ENCODE results near the gene SBF1. TPM values are rescaled to one million over a fixed set of nuclear protein-coding genes. Genes with fewer than 3 reads are reported as not detected.

The SBF1 gene
- total and polyA plus RNA-seq, 5 donors = 39.2 to 54.8 (median 53.4) TPM

DNA sequence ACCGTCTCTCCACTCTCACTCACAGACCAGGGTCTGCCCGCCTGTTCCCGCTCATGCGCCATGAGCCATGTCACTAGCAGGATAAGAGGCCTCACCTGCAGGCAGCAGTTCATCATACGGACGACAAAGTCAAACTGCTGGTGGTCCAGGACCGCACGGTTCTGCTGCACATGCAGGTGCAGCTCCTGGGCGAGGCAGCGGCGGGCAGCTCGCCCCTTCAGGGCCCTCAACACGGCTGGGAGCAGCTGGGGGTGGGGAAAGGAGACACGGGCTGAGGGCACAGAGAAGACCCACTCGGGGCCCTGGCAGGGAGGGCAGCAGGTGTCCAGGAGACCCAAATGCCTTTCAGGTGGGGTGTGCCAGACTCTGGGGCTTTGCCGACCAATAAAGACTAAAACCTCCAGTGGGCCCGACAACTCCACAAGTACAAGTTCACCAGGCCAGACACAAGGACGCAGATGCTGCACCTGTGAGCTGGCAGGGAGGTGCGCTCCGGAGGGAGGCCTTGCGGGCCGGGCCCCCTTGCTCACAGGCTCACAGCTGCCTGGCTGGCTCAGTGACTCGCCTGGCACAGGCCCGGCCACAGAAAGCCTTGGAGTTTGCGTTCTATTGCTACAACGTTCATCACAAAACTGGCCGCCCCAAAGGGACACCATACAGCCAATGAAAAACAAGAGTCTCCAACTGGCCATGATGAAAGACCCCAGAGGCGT is 11.5 kb downstream of the SBF1 start:
- Histone ChIP-seq H3K4me3 (ENCODE audit: low read length) (no peak overlapping the region), H3K27me3 (ENCODE audit: control insufficient read depth, insufficient read depth) (no peaks in the 10 kb centered on the region), H3K27ac (ENCODE audit: low read length) (no peak overlapping the region), H3K9me3 (ENCODE audit: control insufficient read depth, low read length) (no peaks in the 10 kb centered on the region), H3K4me1 (ENCODE audit: control insufficient read depth, insufficient read depth, low read length) (no peaks in the 10 kb centered on the region)
- ATAC-seq = no peak
- 93% methylated on average over 28 of the region's 28 CpGs for WGBS
- no peak for DNase-seq
- intact Hi-C loops (cut with DNase I) = no loop called here

DNA sequence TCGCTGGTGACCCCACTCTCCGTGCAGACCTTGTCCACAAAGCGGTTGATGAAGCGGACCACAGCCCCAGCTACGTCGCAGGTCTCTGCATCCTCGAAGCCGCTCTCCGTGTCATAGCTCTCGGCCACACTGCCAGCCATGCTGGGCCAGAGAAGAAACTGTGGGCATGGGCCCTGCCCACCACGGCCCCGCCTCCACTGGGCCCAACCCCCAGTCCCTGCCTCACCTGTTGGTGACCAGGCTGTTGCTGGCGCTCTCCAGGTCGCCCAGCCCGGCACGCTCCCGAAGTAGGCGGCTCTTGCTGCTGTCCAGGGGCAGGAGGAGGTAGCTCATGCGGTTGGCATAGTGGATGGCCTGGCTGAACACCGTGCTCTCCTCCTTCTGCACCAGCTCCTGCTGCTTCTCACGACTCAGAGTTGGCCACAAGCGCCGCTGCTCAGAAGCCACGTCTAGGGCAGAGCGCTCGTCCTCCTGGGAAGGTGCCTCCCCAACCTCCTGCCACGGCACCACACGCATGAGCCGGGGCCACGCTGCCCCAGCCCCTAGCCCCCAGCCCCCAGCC is 12.8 kb downstream of the SBF1 start:
- no peak overlapping the region for H3K27ac ChIP-seq (ENCODE audit: low read length)
- no peaks in the 10 kb centered on the region for H3K4me1 ChIP-seq (ENCODE audit: control insufficient read depth, insufficient read depth, low read length)
- no peak for DNase-seq
- no peaks in the 10 kb centered on the region for H3K27me3 ChIP-seq (ENCODE audit: control insufficient read depth, insufficient read depth)
- H3K9me3 ChIP-seq (ENCODE audit: control insufficient read depth, low read length) = no peaks in the 10 kb centered on the region
- intact Hi-C loops (cut with DNase I) = no loop called here
- 96% methylated on average over 30 of the region's 30 CpGs for WGBS
- no peak overlapping the region for H3K4me3 ChIP-seq (ENCODE audit: low read length)
- ATAC-seq = no peak

DNA sequence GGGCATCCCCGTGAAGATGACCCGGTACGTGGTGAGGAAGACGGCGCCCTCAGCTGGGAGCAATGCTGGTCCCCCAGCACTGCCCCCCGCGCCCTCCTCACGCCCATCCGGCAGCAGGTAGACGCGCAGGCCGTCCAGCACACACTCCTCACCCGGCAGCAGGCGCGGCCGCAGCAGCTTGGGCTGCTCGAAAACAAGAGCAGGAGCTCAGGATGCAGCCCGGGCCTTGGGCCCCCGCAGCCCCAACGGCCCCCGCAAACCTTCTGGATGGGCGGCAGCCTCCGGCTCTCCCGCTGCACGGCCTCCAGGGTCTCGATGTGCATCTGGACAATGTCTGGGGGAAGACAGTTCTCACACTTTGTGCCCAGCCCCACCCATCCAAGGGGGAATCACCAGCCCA is 13.3 kb downstream of the SBF1 start:
- no peaks in the 10 kb centered on the region for H3K9me3 ChIP-seq (ENCODE audit: control insufficient read depth, low read length)
- no peaks in the 10 kb centered on the region for H3K4me1 ChIP-seq (ENCODE audit: control insufficient read depth, insufficient read depth, low read length)
- WGBS = 94% methylated on average over 26 of the region's 26 CpGs
- no peak overlapping the region for H3K4me3 ChIP-seq (ENCODE audit: low read length)
- intact Hi-C loops (cut with DNase I) = no loop called here
- ATAC-seq (no peak), DNase-seq (no peak)
- no peak overlapping the region for H3K27ac ChIP-seq (ENCODE audit: low read length)
- H3K27me3 ChIP-seq (ENCODE audit: control insufficient read depth, insufficient read depth) = no peaks in the 10 kb centered on the region

DNA sequence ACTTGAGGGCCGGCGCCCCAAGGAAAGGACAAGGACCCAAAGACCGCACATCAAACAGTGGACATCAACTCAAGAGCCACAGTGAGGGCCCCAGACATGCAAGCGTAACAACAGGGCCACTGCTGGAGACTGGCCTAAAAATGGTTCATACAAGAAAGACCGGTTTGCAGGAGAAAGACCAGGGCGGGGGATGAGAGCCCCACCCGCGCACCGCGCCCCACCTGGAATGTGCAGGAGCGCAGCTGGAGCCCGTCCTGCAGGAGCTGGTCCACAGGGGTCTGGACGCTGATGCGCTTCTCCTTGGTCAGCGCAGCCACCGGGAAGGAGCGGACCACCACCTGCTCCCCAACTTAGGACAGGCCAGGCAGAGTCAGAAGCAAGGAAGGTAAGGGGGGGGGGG is 13.9 kb downstream of the SBF1 start:
- Histone ChIP-seq H3K27ac (ENCODE audit: low read length) (no peak overlapping the region), H3K9me3 (ENCODE audit: control insufficient read depth, low read length) (no peaks in the 10 kb centered on the region), H3K4me3 (ENCODE audit: low read length) (no peak overlapping the region), H3K27me3 (ENCODE audit: control insufficient read depth, insufficient read depth) (no peaks in the 10 kb centered on the region), H3K4me1 (ENCODE audit: control insufficient read depth, insufficient read depth, low read length) (no peaks in the 10 kb centered on the region)
- WGBS = 97% methylated on average over 17 of the region's 17 CpGs
- ATAC-seq (no peak), DNase-seq (no peak)
- intact Hi-C loops (cut with DNase I) = no loop called here

DNA sequence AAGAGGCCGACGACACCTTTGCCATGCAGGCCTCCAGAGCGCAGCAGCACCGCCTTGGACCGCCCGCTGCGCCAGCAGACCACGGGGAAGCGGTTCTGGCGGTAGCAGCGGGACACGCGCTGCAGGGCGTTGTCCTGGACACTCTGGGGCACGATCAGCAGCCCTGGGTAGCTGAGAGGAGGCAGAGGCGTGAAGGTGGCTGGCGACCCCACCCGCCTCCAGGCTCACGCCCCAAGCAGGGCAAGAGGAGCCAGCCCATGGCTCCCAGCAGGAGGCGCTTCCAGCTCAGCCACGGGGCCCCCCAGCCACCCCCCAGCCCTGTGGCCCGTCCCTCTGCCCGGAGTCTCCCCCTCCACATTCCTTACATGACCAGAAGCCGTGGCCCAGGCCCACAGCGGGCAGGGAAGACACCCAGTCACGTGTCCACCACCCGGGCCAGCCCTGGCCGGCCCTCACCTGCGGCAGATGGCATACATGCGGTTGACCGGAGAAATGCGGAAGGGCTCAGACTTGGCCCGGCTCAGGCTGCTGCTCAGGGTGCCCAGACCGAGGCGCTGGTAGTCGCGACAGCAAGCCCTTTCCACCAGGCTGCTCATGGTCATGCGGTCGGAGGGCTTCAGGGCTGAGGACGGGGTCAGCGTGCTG is 15.2 kb downstream of the SBF1 start:
- Histone ChIP-seq H3K4me1 (ENCODE audit: control insufficient read depth, insufficient read depth, low read length) (no peaks in the 10 kb centered on the region), H3K4me3 (ENCODE audit: low read length) (no peak overlapping the region), H3K27ac (ENCODE audit: low read length) (no peak overlapping the region), H3K27me3 (ENCODE audit: control insufficient read depth, insufficient read depth) (no peaks in the 10 kb centered on the region), H3K9me3 (ENCODE audit: control insufficient read depth, low read length) (no peaks in the 10 kb centered on the region)
- DNase-seq = no peak
- WGBS = 92% methylated on average over 41 of the region's 41 CpGs
- no peak for ATAC-seq
- intact Hi-C loops (cut with DNase I) = no loop called here

DNA sequence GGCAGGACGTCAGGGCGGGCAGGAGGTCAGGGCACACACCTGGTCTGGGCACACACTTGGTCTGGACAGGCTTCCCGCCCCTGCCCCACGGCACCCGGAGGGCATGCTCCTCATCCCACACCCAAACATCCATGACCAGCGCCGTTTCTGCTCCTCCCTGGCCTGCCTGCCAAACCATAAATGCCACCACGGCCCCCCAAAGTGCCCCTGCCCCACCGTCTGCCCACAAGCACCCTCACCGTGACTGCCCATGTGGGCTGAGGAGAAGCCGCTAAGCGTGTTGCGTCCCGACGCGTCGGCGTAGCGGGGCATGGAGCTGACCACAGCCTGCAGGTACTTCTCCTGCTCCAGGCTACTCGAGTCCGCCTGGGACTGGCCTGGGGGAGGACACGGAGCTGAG is 15.8 kb downstream of the SBF1 start:
- H3K9me3 ChIP-seq (ENCODE audit: control insufficient read depth, low read length) = no peaks in the 10 kb centered on the region
- ATAC-seq (no peak), DNase-seq (no peak)
- H3K4me3 ChIP-seq (ENCODE audit: low read length) = no peak overlapping the region
- no peaks in the 10 kb centered on the region for H3K4me1 ChIP-seq (ENCODE audit: control insufficient read depth, insufficient read depth, low read length)
- intact Hi-C loops (cut with DNase I) = no loop called here
- no peaks in the 10 kb centered on the region for H3K27me3 ChIP-seq (ENCODE audit: control insufficient read depth, insufficient read depth)
- no peak overlapping the region for H3K27ac ChIP-seq (ENCODE audit: low read length)
- 91% methylated on average over 22 of the region's 22 CpGs for WGBS

DNA sequence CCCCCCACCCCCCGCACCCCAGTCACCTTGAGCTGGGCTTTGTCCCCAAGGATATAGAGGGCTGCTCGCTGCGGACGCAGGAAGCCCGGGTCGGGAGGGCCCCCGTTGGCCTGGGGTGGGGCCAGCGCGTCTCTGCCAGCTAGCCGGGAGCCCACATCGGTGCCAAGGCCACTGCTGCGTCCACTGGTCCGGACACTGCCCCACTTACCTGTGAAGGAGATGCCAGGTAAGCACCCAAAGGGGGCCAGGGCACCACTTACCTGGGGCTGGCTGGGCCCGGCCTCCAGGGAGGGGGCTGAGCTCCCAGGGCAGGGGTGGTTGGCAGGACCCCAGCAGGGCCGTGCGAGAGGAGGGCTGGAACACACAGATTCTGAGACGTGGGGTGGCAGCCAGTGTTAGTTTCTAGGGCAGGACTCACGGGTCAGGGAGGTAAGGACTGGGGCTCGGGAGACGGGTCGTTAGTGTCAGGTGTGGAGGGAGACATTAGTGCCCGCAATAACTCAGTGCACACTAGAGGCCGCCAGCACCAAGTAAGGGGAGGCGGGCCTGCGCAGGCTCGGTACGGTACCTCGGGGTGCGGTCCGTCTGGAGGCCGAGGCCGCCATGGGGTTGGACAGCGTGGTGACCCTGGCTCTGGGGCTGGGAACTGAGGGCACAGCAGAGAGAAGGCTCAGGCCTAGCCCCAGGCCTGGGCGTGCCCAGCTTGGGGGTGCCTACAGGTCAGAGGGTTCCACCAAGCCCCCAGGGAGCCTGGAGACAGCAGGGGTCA is 18.2 kb downstream of the SBF1 start:
- 83% methylated on average over 34 of the region's 34 CpGs for WGBS
- no peaks in the 10 kb centered on the region for H3K4me1 ChIP-seq (ENCODE audit: control insufficient read depth, insufficient read depth, low read length)
- H3K9me3 ChIP-seq (ENCODE audit: control insufficient read depth, low read length) = no peaks in the 10 kb centered on the region
- no peak for ATAC-seq
- H3K27me3 ChIP-seq (ENCODE audit: control insufficient read depth, insufficient read depth) = no peaks in the 10 kb centered on the region
- no peak for DNase-seq
- no peak overlapping the region for H3K4me3 ChIP-seq (ENCODE audit: low read length)
- no peak overlapping the region for H3K27ac ChIP-seq (ENCODE audit: low read length)
- intact Hi-C loops (cut with DNase I) = no loop called here

DNA sequence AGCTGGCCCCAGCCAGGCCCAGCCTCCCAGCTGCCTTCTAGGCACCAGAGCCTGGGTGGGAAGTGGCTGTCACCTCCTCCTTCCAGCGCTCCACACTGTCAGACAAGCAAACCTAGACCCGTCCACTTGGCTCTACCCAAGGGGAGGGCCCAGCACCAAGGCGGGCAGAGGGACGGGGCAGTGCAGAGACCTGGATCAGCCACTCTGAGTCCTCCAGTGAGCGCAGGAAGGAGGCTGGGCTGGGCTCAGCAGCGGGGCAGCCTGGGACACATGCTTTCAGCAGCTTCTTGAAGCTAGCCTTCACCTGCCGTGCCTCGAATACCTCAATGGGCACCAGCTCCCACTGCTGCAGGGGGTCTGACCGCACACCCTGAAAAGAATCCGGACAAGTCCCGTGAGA is 18.8 kb downstream of the SBF1 start:
- no peaks in the 10 kb centered on the region for H3K27me3 ChIP-seq (ENCODE audit: control insufficient read depth, insufficient read depth)
- WGBS = 94% methylated on average over 11 of the region's 11 CpGs
- intact Hi-C loops (cut with DNase I) = no loop called here

DNA sequence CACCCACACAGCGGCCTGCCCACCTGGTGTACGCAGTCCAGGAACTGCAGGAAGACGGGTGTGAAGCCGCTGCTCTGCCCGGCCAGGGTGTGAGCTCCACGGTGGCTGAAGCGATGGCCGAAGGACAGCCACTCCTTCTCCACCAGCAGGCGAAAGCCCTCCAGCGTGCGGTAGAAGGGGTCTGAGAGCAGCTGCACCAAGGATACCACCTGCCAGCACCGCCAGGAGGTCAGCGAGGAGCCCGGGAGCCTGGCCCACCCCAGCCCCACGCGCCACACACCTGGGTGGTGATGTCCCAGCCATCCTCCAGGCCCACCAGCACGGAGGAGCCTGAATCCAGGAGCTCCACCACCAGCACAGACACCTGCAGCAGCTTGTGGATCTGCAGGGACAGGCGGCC is 19.6 kb downstream of the SBF1 start:
- Histone ChIP-seq H3K27me3 (ENCODE audit: control insufficient read depth, insufficient read depth) (no peaks in the 10 kb centered on the region), H3K4me1 (ENCODE audit: control insufficient read depth, insufficient read depth, low read length) (no peaks in the 10 kb centered on the region), H3K4me3 (ENCODE audit: low read length) (no peak overlapping the region), H3K27ac (ENCODE audit: low read length) (no peak overlapping the region), H3K9me3 (ENCODE audit: control insufficient read depth, low read length) (no peaks in the 10 kb centered on the region)
- WGBS = 95% methylated on average over 18 of the region's 18 CpGs
- DNase-seq (no peak), ATAC-seq (no peak)
- intact Hi-C loops (cut with DNase I) = no loop called here

More for the DNA sequence above, 18.8 kb downstream of the SBF1 start:
- DNase-seq (no peak), ATAC-seq (no peak)
- no peak overlapping the region for H3K27ac ChIP-seq (ENCODE audit: low read length)
- H3K4me3 ChIP-seq (ENCODE audit: low read length) = no peak overlapping the region
- no peaks in the 10 kb centered on the region for H3K4me1 ChIP-seq (ENCODE audit: control insufficient read depth, insufficient read depth, low read length)
- no peaks in the 10 kb centered on the region for H3K9me3 ChIP-seq (ENCODE audit: control insufficient read depth, low read length)

DNA sequence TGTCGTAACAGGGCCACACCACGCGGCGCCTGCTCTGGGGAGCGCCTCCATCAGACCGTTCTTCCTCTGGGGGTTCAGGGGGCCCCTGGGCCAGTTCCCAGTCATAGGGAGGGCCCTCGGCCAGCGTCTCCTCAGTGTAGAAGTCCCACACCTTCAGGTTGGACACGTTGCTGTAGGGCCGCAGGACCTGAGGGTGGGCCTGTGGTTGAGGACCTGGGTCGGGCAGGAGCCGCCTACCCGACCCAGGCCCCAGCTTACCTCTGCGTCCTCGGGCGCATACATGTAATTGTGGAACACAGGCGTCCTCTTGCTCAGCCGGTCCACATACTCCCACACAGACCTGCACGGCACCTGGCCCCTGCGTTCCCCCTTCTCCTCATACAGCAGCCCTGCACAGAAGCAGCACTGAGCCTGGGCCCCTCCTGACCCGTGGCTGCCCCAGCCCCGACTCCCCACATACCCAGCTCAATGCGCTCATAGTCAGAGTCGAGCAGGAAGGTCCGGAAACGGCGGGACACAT is 20.2 kb downstream of the SBF1 start:
- DNase-seq = no peak
- intact Hi-C loops (cut with DNase I) = no loop called here
- H3K4me3 ChIP-seq (ENCODE audit: low read length) = no peak overlapping the region
- H3K27me3 ChIP-seq (ENCODE audit: control insufficient read depth, insufficient read depth) = no peaks in the 10 kb centered on the region
- no peak for ATAC-seq
- H3K27ac ChIP-seq (ENCODE audit: low read length) = no peak overlapping the region
- 95% methylated on average over 27 of the region's 27 CpGs for WGBS
- no peaks in the 10 kb centered on the region for H3K4me1 ChIP-seq (ENCODE audit: control insufficient read depth, insufficient read depth, low read length)
- H3K9me3 ChIP-seq (ENCODE audit: control insufficient read depth, low read length) = no peaks in the 10 kb centered on the region

DNA sequence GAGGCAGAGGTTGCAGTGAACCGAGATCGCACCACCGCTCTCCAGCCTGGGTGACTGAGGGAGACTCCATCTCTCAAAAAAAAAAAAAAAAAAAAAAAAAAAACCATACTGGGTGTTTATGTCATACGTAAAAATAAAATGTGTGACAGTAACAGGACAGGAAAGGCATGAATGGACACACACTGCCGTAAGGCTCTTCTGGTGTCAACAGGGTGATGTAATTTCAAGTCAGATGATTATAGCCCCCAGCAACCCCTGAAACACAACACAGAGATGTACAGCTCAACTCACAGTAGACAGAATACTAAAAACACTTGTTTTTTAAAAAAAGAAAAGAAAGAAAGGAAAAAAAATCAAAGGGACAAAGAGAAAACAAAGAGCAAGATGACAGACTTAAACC is 22.2 kb downstream of the SBF1 start:
- intact Hi-C loops (cut with DNase I) = no loop called here
- DNase-seq = no peak
- no peak for ATAC-seq
- Histone ChIP-seq H3K27ac (ENCODE audit: low read length) (no peak overlapping the region), H3K27me3 (ENCODE audit: control insufficient read depth, insufficient read depth) (no peaks in the 10 kb centered on the region), H3K4me3 (ENCODE audit: low read length) (no peak overlapping the region), H3K4me1 (ENCODE audit: control insufficient read depth, insufficient read depth, low read length) (no peaks in the 10 kb centered on the region), H3K9me3 (ENCODE audit: control insufficient read depth, low read length) (no peaks in the 10 kb centered on the region)
- WGBS = 83% methylated on average over 5 of the region's 5 CpGs

Data from right cardiac atrium (tissue), 5 donors.